Panc1 (cell line): ENCODE measurements around the gene CCT7. TPM values are rescaled to one million over a fixed set of nuclear protein-coding genes. Genes with fewer than 3 reads are reported as not detected.

Experiments
- ATAC-seq: fragments of 200-7000 bp; cut with Tn5 transposase; 2 replicates; pipeline ENCODE4 v1.9.1; 2020; ENCODE audit warnings: mild to moderate bottlenecking, moderate library complexity
- BruUV-seq: library from RNA; stranded (reverse); fragments of 400-500 nt; replicated peaks from 2 replicates; lab custom pipeline; 2021; lab: Mats Ljungman, UMichigan
- CTCF ChIA-PET: fragments of 300-600 bp; sonication (Branson Sonifier 250); formaldehyde crosslinking; loops from one replicate; lab custom pipeline; 2022; ENCODE audit warnings: antibody characterized with exemption; lab: Charles Lee
- POLR2A ChIA-PET: fragments of 300-600 bp; sonication (Branson Sonifier 250); formaldehyde crosslinking; loops from one replicate; lab custom pipeline; 2022; ENCODE audit warnings: antibody characterized with exemption; lab: Charles Lee
- DNase-seq: peaks from one replicate; pipeline ENCODE4 v3.0.0-alpha.2; 2010; ENCODE audit warnings: low read depth, low spot score
- H3K27ac ChIP-seq: 2 replicates; pipeline ENCODE4 v1.5.1; 2011; ENCODE audit warnings: mild to moderate bottlenecking, low read length, inconsistent platforms
- H3K27me3 ChIP-seq: fragments of 200-500 bp; sonication (Bioruptor generic); 2 replicates; pipeline ENCODE4 v1.6.0; 2014; ENCODE audit warnings: low read length, inconsistent platforms; ENCODE audit not compliant: control insufficient read depth, insufficient read depth
- H3K36me3 ChIP-seq: fragments of 200-500 bp; sonication (Bioruptor generic); 2 replicates; pipeline ENCODE4 v1.5.1; 2014; ENCODE audit warnings: inconsistent platforms, mild to moderate bottlenecking, low read length, moderate library complexity; ENCODE audit not compliant: control insufficient read depth, insufficient read depth
- H3K4me1 ChIP-seq: 2 replicates; pipeline ENCODE4 v1.5.1; 2011; ENCODE audit warnings: inconsistent platforms, mild to moderate bottlenecking, low read length, moderate library complexity; ENCODE audit not compliant: control insufficient read depth, insufficient read depth
- H3K4me3 ChIP-seq, 2 experiments: 2 replicates each; pipeline ENCODE4 v1.5.1; 2011 to 2012; ENCODE audit warnings: low read depth in 2 of 2, low read length in 2 of 2, mild to moderate bottlenecking in 2 of 2, inconsistent platforms in 1 of 2, moderate library complexity in 1 of 2
- H3K9me3 ChIP-seq: fragments of 200-500 bp; sonication (Bioruptor generic); 2 replicates; pipeline ENCODE4 v1.5.1; 2014; ENCODE audit warnings: low read depth, mild to moderate bottlenecking, inconsistent platforms, low read length, moderate library complexity; ENCODE audit not compliant: control insufficient read depth, insufficient read depth
- CTCF ChIP-seq: fragments of 450-650 bp; IDR thresholded peaks from 2 replicates; pipeline ENCODE4 v1.5.1; 2017; ENCODE audit warnings: mild to moderate bottlenecking
- POLR2AphosphoS5 ChIP-seq: IDR thresholded peaks from 2 replicates; pipeline ENCODE4 v1.6.1; 2012; ENCODE audit warnings: mild to moderate bottlenecking, low read depth, low read length, moderate library complexity
- SIN3A ChIP-seq: IDR thresholded peaks from 2 replicates; pipeline ENCODE4 v1.6.1; 2012; ENCODE audit warnings: low read depth, mild to moderate bottlenecking, low read length, moderate library complexity, borderline replicate concordance; ENCODE audit not compliant: insufficient read depth
- TCF7L2 ChIP-seq: IDR thresholded peaks from 2 replicates; pipeline ENCODE4 v1.6.1; 2011; ENCODE audit warnings: mild to moderate bottlenecking, low read depth, low read length, inconsistent platforms
- in situ Hi-C: cut with HindIII; loops from 2 replicates; pipeline ENCODE4 v1.10.0; 2016; ENCODE audit warnings: low sequenced_read_pairs, low pct_unique_long_range_greater_than_20kb
- intact Hi-C: fragments of 100-400 bp; cut with micrococcal nuclease; formaldehyde crosslinking; loops from one replicate; pipeline ENCODE4 v1.10.0; 2022; ENCODE audit not compliant: unreplicated experiment
- total RNA-seq: library from RNA; stranded (reverse); gene quantifications from one replicate; pipeline ENCODE4 v1.2.1, GENCODE V29; 2021; ENCODE audit not compliant: unreplicated experiment
- TF ChIP-seq, protein P1 (sequence below), 2 experiments: IDR thresholded peaks; 2 replicates each; pipeline ENCODE4 v1.6.1; 2011 to 2012; ENCODE audit warnings: low read depth in 2 of 2, control low read depth in 1 of 2, low read length in 1 of 2, mild to moderate bottlenecking in 1 of 2, moderate library complexity in 1 of 2; ENCODE audit not compliant: insufficient read depth in 1 of 2

The CCT7 gene
- total RNA-seq, 1 experiment from 2014 or later, result 426 TPM

- ATAC-seq, result 0 out of 2 replicates have a peak, but pooled peaks have one; percentile 8
- CTCF ChIA-PET, result interaction anchor here (1.6 kb wide), 1 partner anchor 44 kb away, joined by 4 read pairs; no protein-coding TSS in a partner anchor
- POLR2A ChIA-PET, result no interaction called here
Measured at GRCh38 chr2:73257021-73257420, 22.9 kb downstream of the CCT7 start.

DNA sequence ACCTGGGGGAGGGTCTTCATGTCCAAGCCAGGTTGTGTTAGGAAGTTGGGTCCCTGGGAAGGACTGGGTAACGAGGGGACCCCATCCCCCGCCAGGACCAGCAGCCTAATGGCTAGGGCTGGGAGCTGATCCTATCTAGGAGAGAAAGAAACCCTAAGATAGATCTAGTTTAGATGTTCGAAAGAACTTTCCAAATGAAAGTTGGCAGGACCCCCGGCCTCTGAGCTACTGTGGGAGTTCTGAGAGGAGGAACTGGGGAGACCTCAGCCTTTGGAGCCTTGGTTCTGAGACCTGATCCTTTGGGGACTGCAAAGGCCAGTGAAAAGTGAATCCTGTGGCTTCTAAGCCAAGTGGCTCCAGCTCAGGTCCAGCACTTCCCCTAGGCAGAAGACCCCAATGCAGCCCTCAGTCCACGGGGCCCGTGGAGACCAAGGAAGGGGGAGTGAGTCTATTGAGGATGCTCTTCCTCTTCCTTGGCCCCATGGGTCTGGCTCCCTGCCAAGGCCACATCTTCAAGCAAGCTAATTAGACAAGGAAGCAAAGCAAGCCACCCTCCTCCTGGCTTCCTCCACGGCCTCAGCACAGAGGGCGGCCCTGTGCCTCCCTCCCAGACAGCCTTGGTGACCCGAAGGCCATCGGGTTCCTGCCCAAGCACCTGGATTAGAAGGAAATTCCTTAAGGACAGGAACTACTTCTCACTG, 23.5 kb downstream of the CCT7 start:
- H3K27me3 ChIP-seq, result no peaks in the 10 kb centered on the region
- H3K36me3 ChIP-seq, result peaks cover 5% of the 10 kb centered on the region
- no peak for ATAC-seq
- H3K9me3 ChIP-seq, result no peaks in the 10 kb centered on the region
- TF ChIP-seq CTCF (no peak), TCF7L2 (no peak), POLR2AphosphoS5 (no peak), SIN3A (no peak)
- TF ChIP-seq, protein P1, sequence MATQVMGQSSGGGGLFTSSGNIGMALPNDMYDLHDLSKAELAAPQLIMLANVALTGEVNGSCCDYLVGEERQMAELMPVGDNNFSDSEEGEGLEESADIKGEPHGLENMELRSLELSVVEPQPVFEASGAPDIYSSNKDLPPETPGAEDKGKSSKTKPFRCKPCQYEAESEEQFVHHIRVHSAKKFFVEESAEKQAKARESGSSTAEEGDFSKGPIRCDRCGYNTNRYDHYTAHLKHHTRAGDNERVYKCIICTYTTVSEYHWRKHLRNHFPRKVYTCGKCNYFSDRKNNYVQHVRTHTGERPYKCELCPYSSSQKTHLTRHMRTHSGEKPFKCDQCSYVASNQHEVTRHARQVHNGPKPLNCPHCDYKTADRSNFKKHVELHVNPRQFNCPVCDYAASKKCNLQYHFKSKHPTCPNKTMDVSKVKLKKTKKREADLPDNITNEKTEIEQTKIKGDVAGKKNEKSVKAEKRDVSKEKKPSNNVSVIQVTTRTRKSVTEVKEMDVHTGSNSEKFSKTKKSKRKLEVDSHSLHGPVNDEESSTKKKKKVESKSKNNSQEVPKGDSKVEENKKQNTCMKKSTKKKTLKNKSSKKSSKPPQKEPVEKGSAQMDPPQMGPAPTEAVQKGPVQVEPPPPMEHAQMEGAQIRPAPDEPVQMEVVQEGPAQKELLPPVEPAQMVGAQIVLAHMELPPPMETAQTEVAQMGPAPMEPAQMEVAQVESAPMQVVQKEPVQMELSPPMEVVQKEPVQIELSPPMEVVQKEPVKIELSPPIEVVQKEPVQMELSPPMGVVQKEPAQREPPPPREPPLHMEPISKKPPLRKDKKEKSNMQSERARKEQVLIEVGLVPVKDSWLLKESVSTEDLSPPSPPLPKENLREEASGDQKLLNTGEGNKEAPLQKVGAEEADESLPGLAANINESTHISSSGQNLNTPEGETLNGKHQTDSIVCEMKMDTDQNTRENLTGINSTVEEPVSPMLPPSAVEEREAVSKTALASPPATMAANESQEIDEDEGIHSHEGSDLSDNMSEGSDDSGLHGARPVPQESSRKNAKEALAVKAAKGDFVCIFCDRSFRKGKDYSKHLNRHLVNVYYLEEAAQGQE (IDR thresholded peaks at IDR 0.05; ENCODE audit: insufficient read depth in 1 of 2, low read depth in 2 of 2, low read length in 1 of 2), result no peak
- H3K27ac ChIP-seq, result no peak overlapping the region
- ChIA-PET CTCF (interaction anchor here (1.6 kb wide), 1 partner anchor 45 kb away, joined by 4 read pairs; no protein-coding TSS in a partner anchor), POLR2A (no interaction called here)
- no peak overlapping the region for H3K4me3 ChIP-seq
- no peak for DNase-seq
- in situ Hi-C loops (no loop called here), intact Hi-C loops (no loop called here)
- no peaks in the 10 kb centered on the region for H3K4me1 ChIP-seq
- no TSS peak for BruUV-seq

More at GRCh38 chr2:73257021-73257420, 22.9 kb downstream of the CCT7 start:
- Histone ChIP-seq H3K4me1 (no peaks in the 10 kb centered on the region), H3K36me3 (peaks cover 7% of the 10 kb centered on the region), H3K9me3 (no peaks in the 10 kb centered on the region), H3K27me3 (no peaks in the 10 kb centered on the region), H3K4me3 (no peak overlapping the region), H3K27ac (no peak overlapping the region)
- in situ Hi-C loops, result no loop called here
- BruUV-seq, result no TSS peak
- TF ChIP-seq POLR2AphosphoS5, result no peak
- no peak for TF ChIP-seq TCF7L2
- TF ChIP-seq CTCF, result no peak
- TF ChIP-seq SIN3A, result no peak
- TF ChIP-seq, protein P1 (IDR thresholded peaks at IDR 0.05; ENCODE audit: insufficient read depth in 1 of 2, low read depth in 2 of 2, low read length in 1 of 2), result no peak
- intact Hi-C loops, result no loop called here
- DNase-seq, result no peak
